UCSD-AML1 (cell line): ENCODE results near the gene GPR89B.
"Not testable (repeated sequence)": the region's sequence is repeated elsewhere in the genome, so short reads cannot be mapped to it uniquely, and the experiment has no call there.

Source experiments
- DNase-seq: peaks from one replicate; lab custom pipeline; 2025; ENCODE audit not compliant: unreplicated experiment; lab: John Stamatoyannopoulos, UW

Gene GPR89B

DNA sequence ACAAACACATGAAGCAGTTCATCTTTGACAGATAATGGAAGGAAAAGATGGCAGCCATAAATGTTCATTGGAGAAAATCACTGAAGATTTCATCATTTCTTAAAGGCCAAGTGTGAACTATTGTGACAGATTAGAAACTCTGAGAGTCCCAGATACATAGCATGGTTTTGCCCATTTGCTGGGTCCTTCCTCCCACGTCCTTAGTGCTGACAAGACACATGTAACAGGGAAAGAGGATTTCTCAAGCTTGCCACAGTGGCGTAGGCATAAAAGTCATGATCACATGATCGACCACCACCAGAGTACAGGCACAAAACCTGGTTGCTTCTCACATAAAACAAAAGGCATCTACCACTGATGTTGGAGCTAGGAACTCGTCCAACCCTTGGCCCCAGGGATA lies 98.8 kb downstream of the GPR89B start:
- not testable (repeated sequence) for DNase-seq

- DNase-seq, result not testable (repeated sequence)
Measured at GRCh38 chr1:148032247-148032646, 104.0 kb downstream of the GPR89B start.

DNA sequence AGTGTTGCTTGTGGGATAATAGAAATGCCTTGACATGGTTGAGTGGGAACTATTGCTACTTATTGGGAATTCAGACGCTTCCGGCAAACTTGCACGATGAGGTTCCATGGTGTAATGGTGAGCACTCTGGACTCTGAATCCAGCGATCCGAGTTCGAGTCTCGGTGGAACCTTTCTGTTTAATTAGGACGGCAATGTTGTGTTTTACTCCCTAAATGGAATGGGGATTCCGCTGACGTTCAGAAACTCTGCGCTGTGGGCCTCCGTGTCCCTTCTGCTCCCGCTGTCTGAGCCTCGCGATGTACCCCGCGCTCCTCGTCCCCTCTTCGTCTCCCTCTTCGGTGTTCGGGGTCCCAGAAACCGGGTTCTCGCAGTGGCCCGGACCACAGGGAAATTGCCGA lies 104.5 kb downstream of the GPR89B start:
- not testable (repeated sequence) for DNase-seq

DNA sequence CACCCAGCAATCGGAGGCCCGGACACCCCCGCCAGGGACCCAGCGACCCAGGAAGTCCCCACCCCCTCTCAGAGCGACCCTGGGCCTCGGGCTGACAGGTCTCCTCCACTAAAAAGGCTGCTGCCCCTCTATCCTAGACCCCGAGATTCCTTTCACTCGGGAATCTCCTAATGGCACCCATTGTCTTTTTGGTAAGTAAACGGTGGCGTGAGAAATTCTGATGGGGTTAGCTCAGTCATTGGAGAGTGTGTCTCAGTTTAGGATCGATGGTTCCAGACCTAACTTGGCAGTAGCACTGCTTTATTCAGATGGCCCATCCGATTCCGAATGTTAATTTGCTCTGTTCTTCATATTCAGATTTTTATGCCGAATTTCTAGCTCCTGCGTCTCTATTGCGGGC lies 104.9 kb downstream of the GPR89B start:
- DNase-seq, result not testable (repeated sequence)

GRCh38 chr1:148037850-148038461 lies 109.7 kb downstream of the GPR89B start:
- DNase-seq, result not testable (repeated sequence)

GRCh38 chr1:148038462-148039333 lies 110.5 kb downstream of the GPR89B start:
- not testable (repeated sequence) for DNase-seq
